Stimulated activated CD8-positive, alpha-beta memory T cell treated with anti-CD3 and anti-CD28 coated beads, Interleukin-4, amount 100 ng/mL, for 1 hour (primary cell): ENCODE results near the gene CDYL.

Source experiments
- DNase-seq, 2 donors: peaks; one replicate each; pipeline ENCODE4 v3.0.0-alpha.2; 2020; ENCODE audit warnings: low read depth in 2 of 2, low spot score in 1 of 2

The CDYL gene

GRCh38 chr6:4906293-4907276, 130.4 kb downstream of the CDYL start:
- no peak for DNase-seq

GRCh38 chr6:4907602-4908001, 131.4 kb downstream of the CDYL start:
- DNase-seq: no peak

DNA sequence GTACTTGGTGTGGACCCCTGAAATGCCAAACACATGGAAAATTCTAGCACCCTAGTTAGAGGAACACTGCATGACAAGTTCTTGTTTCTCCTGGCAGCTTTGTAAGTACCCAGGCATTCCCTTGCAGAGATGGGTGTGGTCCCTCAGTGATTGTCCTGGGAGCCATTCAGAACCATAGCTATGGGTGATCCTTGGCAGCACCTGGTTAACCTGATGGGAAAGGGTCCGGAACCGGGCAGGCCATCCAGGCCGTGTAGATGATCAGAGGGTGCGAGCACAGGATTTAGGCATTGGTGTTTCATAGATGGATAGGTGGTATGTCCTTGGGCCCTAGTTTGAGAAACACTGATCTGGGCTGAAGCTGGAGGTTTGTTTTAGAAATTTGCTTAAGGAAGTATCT, 131.9 kb downstream of the CDYL start:
- no peak for DNase-seq

- no peak for DNase-seq
Observed at GRCh38 chr6:4909063-4909706, 133.0 kb downstream of the CDYL start.

DNA sequence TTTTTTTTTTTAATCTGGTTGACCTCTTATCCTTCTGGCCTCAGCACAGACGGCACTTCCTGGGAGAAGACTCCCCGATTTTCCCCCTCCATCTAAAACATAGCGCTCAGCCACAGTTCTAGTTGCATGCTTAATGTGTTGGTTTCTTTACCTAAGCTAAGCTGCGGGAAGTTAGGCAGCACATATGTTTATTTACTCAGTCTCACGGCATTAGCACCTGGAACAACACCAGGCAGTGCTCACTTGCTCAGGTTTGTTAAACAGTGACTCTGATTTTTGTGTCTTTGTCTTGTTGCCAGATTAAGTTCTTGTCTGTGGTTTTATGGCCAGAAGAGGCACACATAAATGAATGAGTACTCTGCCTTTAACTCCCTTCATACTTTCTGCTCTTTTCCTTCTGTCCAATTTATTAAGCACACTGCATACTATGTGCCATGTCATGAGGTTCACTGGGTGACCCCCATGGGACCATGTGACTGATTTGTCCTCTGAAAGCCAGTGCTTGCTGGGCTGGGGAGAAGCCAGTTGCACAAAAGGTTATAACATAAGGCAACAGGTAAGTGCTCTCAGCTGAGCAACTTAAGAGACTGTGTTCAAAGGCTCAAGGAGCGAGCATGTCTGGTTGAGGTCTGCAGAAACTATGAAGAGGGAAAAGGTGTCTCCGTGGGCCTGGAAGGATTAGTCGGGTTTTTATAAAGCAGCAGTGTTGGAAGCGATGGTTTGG, 134.0 kb downstream of the CDYL start:
- DNase-seq: no peak

GRCh38 chr6:4912559-4912958, 136.4 kb downstream of the CDYL start:
- no peak for DNase-seq

GRCh38 chr6:4913705-4914419, 137.7 kb downstream of the CDYL start:
- DNase-seq: no peak

GRCh38 chr6:4914420-4915159, 138.4 kb downstream of the CDYL start:
- no peak for DNase-seq

DNA sequence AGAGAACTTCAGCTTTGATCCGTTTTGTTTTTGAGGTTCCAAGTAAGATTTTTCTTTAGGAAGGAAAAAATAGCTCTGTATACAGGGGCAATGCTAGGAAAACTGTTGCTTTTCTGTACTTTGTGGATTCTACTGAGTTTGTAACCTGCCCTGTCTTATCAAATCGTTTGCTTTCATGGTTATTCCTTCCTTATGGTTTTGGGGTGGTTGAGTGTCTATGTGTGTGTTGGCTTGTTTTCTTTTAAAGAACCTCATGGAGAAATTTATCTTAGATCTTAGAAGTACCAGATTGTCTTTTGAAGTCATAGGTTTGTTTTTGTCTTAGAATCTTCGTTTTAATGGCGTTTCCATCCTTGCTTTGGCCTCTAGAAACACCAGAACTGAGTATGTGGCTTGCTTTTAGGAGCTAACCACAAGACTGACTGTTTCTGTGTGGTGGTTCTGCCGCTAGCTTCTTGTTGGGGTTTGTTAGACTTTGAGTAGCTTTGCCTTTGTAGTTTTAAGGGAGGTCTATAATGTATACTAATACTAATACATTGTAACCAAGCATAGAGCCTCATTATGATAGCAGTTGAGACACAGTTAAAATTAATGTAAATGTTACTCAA, 140.9 kb downstream of the CDYL start:
- DNase-seq: no peak

- DNase-seq: no peak
Observed at GRCh38 chr6:4920914-4921410, 144.8 kb downstream of the CDYL start.

DNA sequence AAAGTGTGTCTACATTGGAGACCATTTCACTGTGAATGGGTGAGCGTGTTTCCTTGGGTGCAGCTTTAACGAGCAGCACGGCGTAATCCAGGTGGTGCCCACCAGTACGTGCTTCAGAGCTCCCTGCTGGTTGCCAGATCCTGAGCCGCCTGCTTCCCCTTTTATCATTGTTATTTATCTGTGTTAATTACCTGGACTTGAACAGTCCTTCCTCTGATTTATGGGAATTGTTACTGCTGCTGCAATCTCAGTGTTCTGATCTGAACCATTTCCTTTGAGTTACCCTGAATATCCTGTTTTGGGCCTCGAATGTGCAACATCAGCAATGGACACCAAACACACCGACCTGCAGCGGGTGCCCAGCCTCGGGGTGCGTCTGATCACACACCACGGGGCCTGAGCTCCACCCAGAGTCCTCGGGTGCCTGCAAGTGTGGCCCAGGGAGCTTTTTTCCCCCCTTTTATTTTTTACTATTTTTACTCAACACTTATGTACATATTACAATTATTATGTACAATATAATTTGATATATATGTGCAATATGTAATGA, 146.4 kb downstream of the CDYL start:
- no peak for DNase-seq

GRCh38 chr6:4923081-4923480, 146.9 kb downstream of the CDYL start:
- no peak for DNase-seq

DNA sequence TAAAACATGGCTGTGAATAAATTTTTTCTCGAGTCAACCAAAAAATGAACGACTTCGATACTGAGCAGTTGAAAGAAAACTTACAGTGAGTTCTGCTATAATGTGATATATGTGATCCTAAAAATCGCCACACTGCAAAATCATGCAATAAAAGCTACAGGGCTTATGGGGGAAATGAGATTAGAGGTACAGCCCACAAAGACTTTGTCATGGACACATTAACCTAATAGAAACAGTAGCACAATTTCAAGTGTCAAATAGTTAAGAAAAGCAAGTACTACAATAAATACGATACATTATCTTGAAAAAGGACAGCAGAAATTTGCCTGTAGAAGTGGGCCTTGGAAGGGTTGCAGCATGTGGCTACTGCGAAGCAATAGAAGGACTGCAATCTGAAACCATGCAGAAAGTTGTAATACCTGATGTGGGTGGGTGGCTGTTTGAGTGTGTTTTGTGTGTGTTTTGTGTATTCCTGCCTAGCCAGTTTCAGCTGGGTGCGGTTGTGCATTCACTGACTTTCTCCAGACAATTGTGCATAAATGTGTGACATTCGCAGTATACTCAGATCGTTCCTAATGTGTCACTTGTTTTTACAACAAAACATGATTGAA, 148.6 kb downstream of the CDYL start:
- no peak for DNase-seq

DNA sequence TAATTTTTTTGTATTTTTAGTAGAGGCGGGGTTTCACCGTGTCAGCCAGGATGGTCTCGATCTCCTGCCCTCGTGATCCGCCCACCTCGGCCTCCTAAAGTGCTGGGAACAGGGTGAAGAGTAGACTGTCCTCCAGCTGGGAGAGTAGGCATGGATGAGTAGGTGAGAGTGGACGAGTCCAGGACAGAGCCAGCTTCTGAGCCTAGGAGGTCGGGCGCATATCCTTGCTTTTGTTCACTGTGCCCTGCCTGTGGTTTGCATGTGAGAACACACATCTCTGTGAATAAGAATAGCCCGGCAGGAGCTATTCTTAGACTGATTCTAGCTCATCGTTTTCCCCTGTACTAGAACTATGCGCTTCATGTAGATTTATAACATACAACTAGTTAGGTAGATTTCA, 149.4 kb downstream of the CDYL start:
- no peak for DNase-seq

- DNase-seq: no peak
Observed at GRCh38 chr6:4928426-4928825, 152.2 kb downstream of the CDYL start.

GRCh38 chr6:4929097-4929718, 153.0 kb downstream of the CDYL start:
- no peak for DNase-seq

DNA sequence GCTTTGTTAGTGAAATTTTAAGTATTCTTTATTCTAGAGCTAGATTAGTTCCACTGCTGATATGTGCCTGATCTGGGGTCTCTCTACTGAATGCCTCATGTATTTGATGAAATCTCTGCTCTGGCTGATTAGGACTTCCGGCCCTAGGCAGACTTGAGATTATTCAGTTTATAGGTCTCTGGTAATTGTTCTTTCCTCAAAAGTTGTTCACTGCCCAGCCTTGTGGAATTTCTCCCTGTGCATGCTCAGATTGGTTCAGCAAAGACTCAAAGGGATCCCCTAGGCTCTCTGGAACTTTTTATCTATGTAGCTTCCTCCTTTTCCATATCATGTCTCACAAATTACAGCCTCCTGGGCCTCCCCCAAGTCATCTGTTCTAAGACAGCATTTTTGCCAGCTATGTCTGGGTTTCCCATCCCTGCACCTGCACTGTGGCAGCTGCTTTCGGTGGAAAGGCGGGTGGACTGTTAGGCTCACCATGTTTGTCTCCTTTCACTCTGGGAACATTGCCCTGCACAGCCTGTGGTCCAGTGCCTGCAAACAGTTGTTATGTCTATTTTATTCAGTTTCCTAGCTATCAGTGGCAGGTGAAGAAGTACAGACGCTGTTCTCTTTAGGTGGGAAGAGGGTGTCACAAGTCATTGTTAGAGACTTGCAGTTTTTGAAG, 154.0 kb downstream of the CDYL start:
- no peak for DNase-seq
